ENCODE results near the gene YPEL4.

- TF ChIP-seq USF2 (IDR thresholded peaks at IDR 0.05; ENCODE audit: borderline replicate concordance, low read depth, low read length): no peak
- TF ChIP-seq CTCF (IDR thresholded peaks at IDR 0.05): no peak
- no peak for TF ChIP-seq REST (IDR thresholded peaks at IDR 0.05; ENCODE audit: low read depth, low read length)
Measured at GRCh38 chr11:57626895-57627294, 22.8 kb downstream of the YPEL4 start.
